Stimulated activated CD8-positive, alpha-beta memory T cell treated with anti-CD3 and anti-CD28 coated beads, Interleukin-2, amount 100 ng/mL, for 48 hours (primary cell): ENCODE data around the gene CDK4.

Source experiments
- DNase-seq, 2 donors: peaks; one replicate each; pipeline ENCODE4 v3.0.0-alpha.2; 2020; ENCODE audit warnings: low read depth in 2 of 2

Gene CDK4

GRCh38 chr12:57739914-57740538, 12.1 kb downstream of the CDK4 start:
- DNase-seq, result no peak

- DNase-seq, result no peak
Measured at GRCh38 chr12:57739387-57739786, 12.7 kb downstream of the CDK4 start.

- no peak for DNase-seq
Measured at GRCh38 chr12:57738661-57739237, 13.4 kb downstream of the CDK4 start, which contains the start of gene AGAP2. Gene AGAP2, minus strand, starts transcription at chr12:57738742. Its CDS starts 496 bp downstream, at chr12:57738246.

GRCh38 chr12:57737467-57738460, 14.3 kb downstream of the CDK4 start:
- DNase-seq, result no peak

- DNase-seq, result no peak
Measured at GRCh38 chr12:57736741-57737466, 15.2 kb downstream of the CDK4 start.

- DNase-seq, result no peak
Measured at GRCh38 chr12:57735952-57736740, 16.0 kb downstream of the CDK4 start.

GRCh38 chr12:57735198-57735855, 16.8 kb downstream of the CDK4 start:
- DNase-seq, result no peak

- DNase-seq, result no peak
Measured at GRCh38 chr12:57734591-57734990, 17.5 kb downstream of the CDK4 start.

GRCh38 chr12:57733928-57734327, 18.2 kb downstream of the CDK4 start:
- DNase-seq, result no peak

GRCh38 chr12:57732726-57733593, 19.1 kb downstream of the CDK4 start:
- DNase-seq, result no peak

- no peak for DNase-seq
Measured at GRCh38 chr12:57732270-57732669, 19.8 kb downstream of the CDK4 start.

GRCh38 chr12:57731411-57732080, 20.6 kb downstream of the CDK4 start:
- DNase-seq, result no peak

- DNase-seq, result no peak
Measured at GRCh38 chr12:57730336-57731067, 21.6 kb downstream of the CDK4 start.

GRCh38 chr12:57729321-57729844, 22.7 kb downstream of the CDK4 start:
- no peak for DNase-seq

- no peak for DNase-seq
Measured at GRCh38 chr12:57727758-57728395, 24.2 kb downstream of the CDK4 start.

- no peak for DNase-seq
Measured at GRCh38 chr12:57726884-57727757, 25.0 kb downstream of the CDK4 start.
